Amniotic stem cell (primary cell): Measurements from ENCODE around the gene DCLK2.

Experiments
- DNase-seq: peaks from one replicate; lab custom pipeline; 2025; lab: John Stamatoyannopoulos, UW

The DCLK2 gene

GRCh38 chr4:150209140-150209829 lies 131.0 kb downstream of the DCLK2 start:
- no peak for DNase-seq

GRCh38 chr4:150211016-150211415 lies 132.8 kb downstream of the DCLK2 start:
- no peak for DNase-seq

- no peak for DNase-seq
Observed at GRCh38 chr4:150211799-150212445, 133.7 kb downstream of the DCLK2 start.

- DNase-seq = no peak
Observed at GRCh38 chr4:150212485-150212884, 134.2 kb downstream of the DCLK2 start.

GRCh38 chr4:150212927-150213326 lies 134.7 kb downstream of the DCLK2 start:
- DNase-seq = no peak

- DNase-seq = no peak
Observed at GRCh38 chr4:150215601-150216000, 137.4 kb downstream of the DCLK2 start.

GRCh38 chr4:150216726-150217125 lies 138.5 kb downstream of the DCLK2 start:
- DNase-seq = no peak

GRCh38 chr4:150217192-150217591 lies 138.9 kb downstream of the DCLK2 start:
- DNase-seq = peak; percentile 53

- no peak for DNase-seq
Observed at GRCh38 chr4:150217808-150218207, 139.6 kb downstream of the DCLK2 start.

- DNase-seq = no peak
Observed at GRCh38 chr4:150218447-150218846, 140.2 kb downstream of the DCLK2 start.

- no peak for DNase-seq
Observed at GRCh38 chr4:150219841-150220240, 141.6 kb downstream of the DCLK2 start.

GRCh38 chr4:150224896-150225591 lies 146.8 kb downstream of the DCLK2 start:
- peak; percentile 85 for DNase-seq

GRCh38 chr4:150229520-150229919 lies 151.3 kb downstream of the DCLK2 start:
- peak; percentile 39 for DNase-seq

- no peak for DNase-seq
Observed at GRCh38 chr4:150230561-150230960, 152.3 kb downstream of the DCLK2 start.

GRCh38 chr4:150231107-150231770 lies 153.0 kb downstream of the DCLK2 start:
- DNase-seq = no peak

GRCh38 chr4:150232029-150232428 lies 153.8 kb downstream of the DCLK2 start:
- DNase-seq = no peak

GRCh38 chr4:150234246-150234645 lies 156.0 kb downstream of the DCLK2 start:
- no peak for DNase-seq

- no peak for DNase-seq
Observed at GRCh38 chr4:150235317-150235716, 157.1 kb downstream of the DCLK2 start.

GRCh38 chr4:150235808-150236271 lies 157.6 kb downstream of the DCLK2 start:
- no peak for DNase-seq

- DNase-seq = no peak
Observed at GRCh38 chr4:150236626-150237025, 158.4 kb downstream of the DCLK2 start.

- peak; percentile 86 for DNase-seq
Observed at GRCh38 chr4:150237110-150237872, 159.0 kb downstream of the DCLK2 start.

- DNase-seq = no peak
Observed at GRCh38 chr4:150238591-150238990, 160.3 kb downstream of the DCLK2 start.
